SK-N-SH treated with all-trans-retinoic acid at 6 μM for 48 hours (cell line): Measurements from ENCODE around the gene ZC3H15.
A peak's percentile ranks its signal among the peaks of the same experiment; 100 is the strongest.

ENCODE experiments used
- ATAC-seq: fragments of 200-7000 bp; cut with Tn5 transposase; 3 replicates; pipeline ENCODE4 v1.9.1; 2020; ENCODE audit warnings: mild to moderate bottlenecking, moderate library complexity
- ARNTL ChIP-seq: fragments of 450-650 bp; formaldehyde crosslinking; IDR thresholded peaks from 2 replicates; pipeline ENCODE4 v1.5.0; 2020; ENCODE audit warnings: low read depth, mild to moderate bottlenecking, moderate library complexity, borderline replicate concordance
- BACH2 ChIP-seq: fragments of 250-450 bp; sonication (Bioruptor Pico); IDR thresholded peaks from 2 replicates; pipeline ENCODE4 v1.9.0; 2021; ENCODE audit warnings: mild to moderate bottlenecking, borderline replicate concordance
- CREB5 ChIP-seq: fragments of 250-450 bp; sonication (Bioruptor Pico); IDR thresholded peaks from 2 replicates; pipeline ENCODE4 v1.5.1; 2020; ENCODE audit warnings: low read depth, mild to moderate bottlenecking, moderate library complexity
- CSDC2 ChIP-seq: fragments of 250-450 bp; sonication (Bioruptor Pico); IDR thresholded peaks from 2 replicates; pipeline ENCODE4 v1.5.0; 2020; ENCODE audit warnings: mild to moderate bottlenecking, moderate library complexity
- CSRNP3 ChIP-seq: fragments of 250-450 bp; sonication (Bioruptor Pico); IDR thresholded peaks from 2 replicates; pipeline ENCODE4 v1.5.1; 2021; ENCODE audit warnings: mild to moderate bottlenecking, moderate library complexity
- ESRRG ChIP-seq: fragments of 250-450 bp; sonication (Bioruptor Pico); IDR thresholded peaks from 2 replicates; pipeline ENCODE4 v1.6.1; 2021; ENCODE audit warnings: mild to moderate bottlenecking
- GLIS3 ChIP-seq: fragments of 250-450 bp; sonication (Bioruptor Pico); IDR thresholded peaks from 2 replicates; pipeline ENCODE4 v1.5.0; 2020; ENCODE audit warnings: mild to moderate bottlenecking, moderate library complexity
- ISL1 ChIP-seq: fragments of 250-450 bp; sonication (Bioruptor Pico); IDR thresholded peaks from 2 replicates; pipeline ENCODE4 v2.1.2; 2022; ENCODE audit warnings: mild to moderate bottlenecking, moderate library complexity
- OSR1 ChIP-seq: fragments of 250-450 bp; sonication (Bioruptor Pico); IDR thresholded peaks from 2 replicates; pipeline ENCODE4 v1.8.0; 2022; ENCODE audit warnings: moderate library complexity, mild to moderate bottlenecking, inconsistent platforms
- POU6F1 ChIP-seq: fragments of 250-450 bp; sonication (Bioruptor Pico); IDR thresholded peaks from 2 replicates; pipeline ENCODE4 v1.8.0; 2021; ENCODE audit warnings: low read depth, mild to moderate bottlenecking, moderate library complexity, borderline replicate concordance
- PPARA ChIP-seq: fragments of 250-450 bp; sonication (Bioruptor Pico); IDR thresholded peaks from 2 replicates; pipeline ENCODE4 v1.5.0; 2020; ENCODE audit warnings: mild to moderate bottlenecking, borderline replicate concordance
- RARB ChIP-seq: fragments of 250-450 bp; sonication (Bioruptor Pico); IDR thresholded peaks from 2 replicates; pipeline ENCODE4 v1.8.0; 2021; ENCODE audit warnings: mild to moderate bottlenecking, moderate library complexity
- SNAI2 ChIP-seq: fragments of 250-450 bp; sonication (Bioruptor Pico); IDR thresholded peaks from 2 replicates; pipeline ENCODE4 v1.5.0; 2020; ENCODE audit warnings: mild to moderate bottlenecking, moderate library complexity
- TCF4 ChIP-seq: fragments of 250-450 bp; sonication (Bioruptor Pico); IDR thresholded peaks from 2 replicates; pipeline ENCODE4 v1.8.0; 2021; ENCODE audit warnings: mild to moderate bottlenecking, moderate library complexity, borderline replicate concordance
- TOX ChIP-seq: fragments of 250-450 bp; sonication (Bioruptor Pico); IDR thresholded peaks from 2 replicates; pipeline ENCODE4 v1.8.0; 2021; ENCODE audit warnings: mild to moderate bottlenecking, moderate library complexity, borderline replicate concordance
- ZC3H10 ChIP-seq: fragments of 250-450 bp; sonication (Bioruptor Pico); IDR thresholded peaks from 2 replicates; pipeline ENCODE4 v1.5.1; 2021; ENCODE audit warnings: mild to moderate bottlenecking, moderate library complexity
- ZFP3 ChIP-seq: fragments of 250-450 bp; sonication (Bioruptor Pico); IDR thresholded peaks from 2 replicates; pipeline ENCODE4 v1.5.0; 2020; ENCODE audit warnings: mild to moderate bottlenecking, moderate library complexity
- ZFP30 ChIP-seq: fragments of 450-650 bp; formaldehyde crosslinking; IDR thresholded peaks from 2 replicates; pipeline ENCODE4 v1.5.0; 2022; ENCODE audit warnings: mild to moderate bottlenecking, moderate library complexity
- ZNF565 ChIP-seq: fragments of 450-650 bp; formaldehyde crosslinking; conservative IDR thresholded peaks from 2 replicates; pipeline ENCODE4 v1.5.0; 2020; ENCODE audit warnings: low read depth, mild to moderate bottlenecking, moderate library complexity
- ZNF70 ChIP-seq: fragments of 450-650 bp; formaldehyde crosslinking; IDR thresholded peaks from 2 replicates; pipeline ENCODE4 v1.5.0; 2020; ENCODE audit warnings: mild to moderate bottlenecking, moderate library complexity
- ZNF8 ChIP-seq: fragments of 450-650 bp; formaldehyde crosslinking; IDR thresholded peaks from 2 replicates; pipeline ENCODE4 v1.5.0; 2020; ENCODE audit warnings: mild to moderate bottlenecking, moderate library complexity
- TF ChIP-seq, protein P1 (sequence below): fragments of 250-450 bp; sonication (Bioruptor Pico); IDR thresholded peaks from 2 replicates; pipeline ENCODE4 v1.5.0; 2020; ENCODE audit warnings: mild to moderate bottlenecking, moderate library complexity
- TF ChIP-seq, protein P2 (sequence below): fragments of 250-450 bp; sonication (Bioruptor Pico); IDR thresholded peaks from 2 replicates; pipeline ENCODE4 v1.8.0; 2020; ENCODE audit warnings: mild to moderate bottlenecking, moderate library complexity, borderline replicate concordance

ZC3H15 gene

GRCh38 chr2:186544255-186544675, 58.2 kb downstream of the ZC3H15 start:
- no peak for TF ChIP-seq ARNTL (CRISPR knock-in tag)
- TF ChIP-seq BACH2 (CRISPR knock-in tag): no peak
- TF ChIP-seq SNAI2 (CRISPR knock-in tag): no peak
- TF ChIP-seq ZNF70 (CRISPR knock-in tag): no peak
- TF ChIP-seq CSRNP3 (CRISPR knock-in tag): no peak
- TF ChIP-seq ZC3H10 (CRISPR knock-in tag): no peak
- TF ChIP-seq OSR1 (CRISPR knock-in tag): no peak
- TF ChIP-seq CSDC2: no peak
- no peak for TF ChIP-seq ESRRG
- TF ChIP-seq RARB: no peak
- no peak for TF ChIP-seq PPARA
- TF ChIP-seq, protein P1, sequence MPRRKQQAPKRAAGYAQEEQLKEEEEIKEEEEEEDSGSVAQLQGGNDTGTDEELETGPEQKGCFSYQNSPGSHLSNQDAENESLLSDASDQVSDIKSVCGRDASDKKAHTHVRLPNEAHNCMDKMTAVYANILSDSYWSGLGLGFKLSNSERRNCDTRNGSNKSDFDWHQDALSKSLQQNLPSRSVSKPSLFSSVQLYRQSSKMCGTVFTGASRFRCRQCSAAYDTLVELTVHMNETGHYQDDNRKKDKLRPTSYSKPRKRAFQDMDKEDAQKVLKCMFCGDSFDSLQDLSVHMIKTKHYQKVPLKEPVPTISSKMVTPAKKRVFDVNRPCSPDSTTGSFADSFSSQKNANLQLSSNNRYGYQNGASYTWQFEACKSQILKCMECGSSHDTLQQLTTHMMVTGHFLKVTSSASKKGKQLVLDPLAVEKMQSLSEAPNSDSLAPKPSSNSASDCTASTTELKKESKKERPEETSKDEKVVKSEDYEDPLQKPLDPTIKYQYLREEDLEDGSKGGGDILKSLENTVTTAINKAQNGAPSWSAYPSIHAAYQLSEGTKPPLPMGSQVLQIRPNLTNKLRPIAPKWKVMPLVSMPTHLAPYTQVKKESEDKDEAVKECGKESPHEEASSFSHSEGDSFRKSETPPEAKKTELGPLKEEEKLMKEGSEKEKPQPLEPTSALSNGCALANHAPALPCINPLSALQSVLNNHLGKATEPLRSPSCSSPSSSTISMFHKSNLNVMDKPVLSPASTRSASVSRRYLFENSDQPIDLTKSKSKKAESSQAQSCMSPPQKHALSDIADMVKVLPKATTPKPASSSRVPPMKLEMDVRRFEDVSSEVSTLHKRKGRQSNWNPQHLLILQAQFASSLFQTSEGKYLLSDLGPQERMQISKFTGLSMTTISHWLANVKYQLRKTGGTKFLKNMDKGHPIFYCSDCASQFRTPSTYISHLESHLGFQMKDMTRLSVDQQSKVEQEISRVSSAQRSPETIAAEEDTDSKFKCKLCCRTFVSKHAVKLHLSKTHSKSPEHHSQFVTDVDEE: no peak
- TF ChIP-seq ZNF565 (CRISPR knock-in tag): no peak
- TF ChIP-seq ZNF8 (CRISPR knock-in tag): no peak
- TF ChIP-seq TOX (CRISPR knock-in tag): no peak; the same call in 1 of the 2 replicates
- no peak for TF ChIP-seq ZFP3 (CRISPR knock-in tag)
- TF ChIP-seq ZFP30 (CRISPR knock-in tag): no peak
- TF ChIP-seq, protein P2, sequence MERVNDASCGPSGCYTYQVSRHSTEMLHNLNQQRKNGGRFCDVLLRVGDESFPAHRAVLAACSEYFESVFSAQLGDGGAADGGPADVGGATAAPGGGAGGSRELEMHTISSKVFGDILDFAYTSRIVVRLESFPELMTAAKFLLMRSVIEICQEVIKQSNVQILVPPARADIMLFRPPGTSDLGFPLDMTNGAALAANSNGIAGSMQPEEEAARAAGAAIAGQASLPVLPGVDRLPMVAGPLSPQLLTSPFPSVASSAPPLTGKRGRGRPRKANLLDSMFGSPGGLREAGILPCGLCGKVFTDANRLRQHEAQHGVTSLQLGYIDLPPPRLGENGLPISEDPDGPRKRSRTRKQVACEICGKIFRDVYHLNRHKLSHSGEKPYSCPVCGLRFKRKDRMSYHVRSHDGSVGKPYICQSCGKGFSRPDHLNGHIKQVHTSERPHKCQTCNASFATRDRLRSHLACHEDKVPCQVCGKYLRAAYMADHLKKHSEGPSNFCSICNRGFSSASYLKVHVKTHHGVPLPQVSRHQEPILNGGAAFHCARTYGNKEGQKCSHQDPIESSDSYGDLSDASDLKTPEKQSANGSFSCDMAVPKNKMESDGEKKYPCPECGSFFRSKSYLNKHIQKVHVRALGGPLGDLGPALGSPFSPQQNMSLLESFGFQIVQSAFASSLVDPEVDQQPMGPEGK (CRISPR knock-in tag): no peak
- TF ChIP-seq GLIS3 (CRISPR knock-in tag): no peak
- peak; percentile 54 for TF ChIP-seq TCF4
- no peak for TF ChIP-seq POU6F1 (CRISPR knock-in tag)
- peak; percentile 73; the same call in 1 of the 2 replicates for TF ChIP-seq CREB5 (CRISPR knock-in tag)
- peak; percentile 96 for TF ChIP-seq ISL1 (CRISPR knock-in tag)

GRCh38 chr2:186546846-186547245, 60.8 kb downstream of the ZC3H15 start:
- ATAC-seq: no peak
- TF ChIP-seq ARNTL (CRISPR knock-in tag) (no peak), CSRNP3 (CRISPR knock-in tag) (no peak), TCF4 (no peak), OSR1 (CRISPR knock-in tag) (no peak), ZC3H10 (CRISPR knock-in tag) (no peak), POU6F1 (CRISPR knock-in tag) (no peak), CREB5 (CRISPR knock-in tag) (no peak), SNAI2 (CRISPR knock-in tag) (no peak)
- TF ChIP-seq, all 23 proteins: peak for 0

More at GRCh38 chr2:186544255-186544675, 58.2 kb downstream of the ZC3H15 start:
- peak; percentile 88 for ATAC-seq
